Neural progenitor cell (in vitro differentiated cells): ENCODE results near the gene ENTREP3. TPM values are rescaled to one million over a fixed set of nuclear protein-coding genes. Genes with fewer than 3 reads are reported as not detected.
"Not testable (repeated sequence)": the region's sequence is repeated elsewhere in the genome, so short reads cannot be mapped to it uniquely, and the experiment has no call there.

Experiments used
- DNase-seq: peaks from one replicate; pipeline ENCODE4 v3.0.0-alpha.2; 2016; ENCODE audit warnings: low spot score
- H2AFZ ChIP-seq: fragments of 200-600 bp; sonication (generic); replicated peaks from 2 replicates; pipeline ENCODE4 v1.6.1; 2016; ENCODE audit warnings: antibody characterized with exemption
- H3F3A ChIP-seq: fragments of 200-600 bp; sonication (generic); 2 replicates; pipeline ENCODE4 v1.6.1; 2016; ENCODE audit warnings: antibody characterized with exemption, low read depth
- H3K27ac ChIP-seq: fragments of 200-600 bp; sonication (generic); 2 replicates; pipeline ENCODE4 v1.5.1; 2016; ENCODE audit warnings: mild to moderate bottlenecking
- H3K27me3 ChIP-seq: fragments of 200-600 bp; sonication (generic); 2 replicates; pipeline ENCODE4 v1.6.1; 2016; ENCODE audit warnings: mild to moderate bottlenecking, moderate library complexity
- H3K36me3 ChIP-seq: fragments of 200-600 bp; sonication (generic); 2 replicates; pipeline ENCODE4 v1.5.1; 2016
- H3K4me1 ChIP-seq: fragments of 200-600 bp; sonication (generic); 2 replicates; pipeline ENCODE4 v1.6.1; 2016; ENCODE audit warnings: mixed run types
- H3K4me2 ChIP-seq: fragments of 200-600 bp; sonication (generic); 2 replicates; pipeline ENCODE4 v1.6.1; 2016
- H3K4me3 ChIP-seq: fragments of 200-600 bp; sonication (generic); 2 replicates; pipeline ENCODE4 v1.5.1; 2016
- H3K79me2 ChIP-seq: fragments of 200-600 bp; sonication (generic); 2 replicates; pipeline ENCODE4 v1.6.1; 2016; ENCODE audit warnings: low read depth
- H3K9ac ChIP-seq: fragments of 200-600 bp; sonication (generic); 2 replicates; pipeline ENCODE4 v1.6.1; 2016
- H3K9me3 ChIP-seq: fragments of 200-600 bp; sonication (generic); 2 replicates; pipeline ENCODE4 v1.5.1; 2016; ENCODE audit warnings: low read depth
- H4K20me1 ChIP-seq: fragments of 200-600 bp; sonication (generic); 2 replicates; pipeline ENCODE4 v1.6.1; 2016; ENCODE audit warnings: low read depth
- H3K27ac Mint-ChIP-seq: 3 replicates; pipeline ENCODE4 v1.8.0; 2021; ENCODE audit warnings: mixed read lengths
- H3K27me3 Mint-ChIP-seq: 2 replicates; pipeline ENCODE4 v1.8.0; 2022; ENCODE audit warnings: low read depth, mild to moderate bottlenecking, inconsistent platforms, moderate library complexity, mixed read lengths; ENCODE audit not compliant: insufficient read depth
- H3K36me3 Mint-ChIP-seq: 3 replicates; pipeline ENCODE4 v1.8.0; 2021; ENCODE audit warnings: mixed read lengths
- H3K4me1 Mint-ChIP-seq: 3 replicates; pipeline ENCODE4 v1.8.0; 2021; ENCODE audit warnings: mixed read lengths
- H3K4me3 Mint-ChIP-seq: 3 replicates; pipeline ENCODE4 v1.8.0; 2021; ENCODE audit warnings: mild to moderate bottlenecking, moderate library complexity, mixed read lengths
- H3K9me3 Mint-ChIP-seq: 3 replicates; pipeline ENCODE4 v1.8.0; 2020; ENCODE audit warnings: mixed read lengths
- EZH2 ChIP-seq: fragments of 200-600 bp; sonication (generic); IDR thresholded peaks from 2 replicates; pipeline ENCODE4 v1.6.1; 2017; ENCODE audit warnings: antibody characterized with exemption, mild to moderate bottlenecking, moderate library complexity
- EZH2phosphoT487 ChIP-seq: fragments of 200-600 bp; sonication (generic); IDR thresholded peaks from 2 replicates; pipeline ENCODE4 v1.6.1; 2017; ENCODE audit warnings: antibody characterized with exemption
- total RNA-seq: library from RNA; depleted of rRNA; stranded (reverse); fragments of >200 nt; gene quantifications from 2 replicates; pipeline ENCODE4 v1.2.3, GENCODE V29; 2015; ENCODE audit warnings: low replicate concordance
- TF ChIP-seq, protein P1 (sequence below): fragments of 200-600 bp; sonication (generic); IDR thresholded peaks from 2 replicates; pipeline ENCODE4 v1.5.1; 2017; ENCODE audit warnings: antibody characterized with exemption, mild to moderate bottlenecking

ENTREP3 gene
- total RNA-seq, 1 donor from 2014 or later, result 4.8 TPM

DNA sequence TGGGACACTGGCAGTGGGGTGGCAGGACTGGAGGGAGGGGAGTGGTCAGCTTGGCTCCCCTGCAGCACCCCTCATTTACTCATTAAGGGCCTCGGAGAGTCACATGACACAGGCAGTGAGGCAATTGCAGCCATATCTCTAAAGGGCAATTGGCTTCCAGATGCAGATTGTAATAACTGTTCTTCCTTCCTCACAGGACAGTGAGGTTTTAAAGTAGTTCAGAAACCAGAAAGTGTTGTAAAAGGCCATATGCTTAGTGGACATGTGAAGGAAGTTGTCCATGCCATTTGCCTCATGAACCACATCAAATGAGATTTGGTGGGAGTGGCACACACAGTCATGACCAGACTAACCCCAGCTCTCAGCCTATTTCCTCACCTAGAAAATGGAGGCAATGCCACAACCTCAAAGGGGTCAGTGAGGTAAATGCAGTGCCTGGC, 35.7 kb downstream of the ENTREP3 start:
- H3K27me3 Mint-ChIP-seq, result no peaks in the 10 kb centered on the region
- no peaks in the 10 kb centered on the region for H3K27me3 ChIP-seq
- TF ChIP-seq EZH2, result no peak
- peaks cover 33% of the 10 kb centered on the region for H3F3A ChIP-seq
- H3K4me3 ChIP-seq, result peak overlapping the region; percentile 34
- H3K9ac ChIP-seq, result no peak overlapping the region
- peaks cover under 1% of the 10 kb centered on the region for H3K79me2 ChIP-seq
- H3K36me3 Mint-ChIP-seq, result peaks cover 16% of the 10 kb centered on the region
- H4K20me1 ChIP-seq, result no peaks in the 10 kb centered on the region
- no peaks in the 10 kb centered on the region for H3K4me1 ChIP-seq
- peak; percentile 50 for DNase-seq
- H3K27ac ChIP-seq, result no peak overlapping the region
- peak overlapping the region; percentile 65 for H3K4me2 ChIP-seq
- no peaks in the 10 kb centered on the region for H3K9me3 ChIP-seq
- H3K27ac Mint-ChIP-seq, result peak overlapping the region; percentile 11
- peaks cover 14% of the 10 kb centered on the region for H3K4me1 Mint-ChIP-seq
- peak overlapping the region; percentile 65 for H2AFZ ChIP-seq
- H3K4me3 Mint-ChIP-seq, result peak overlapping the region; percentile 3
- no peaks in the 10 kb centered on the region for H3K36me3 ChIP-seq
- H3K9me3 Mint-ChIP-seq, result no peaks in the 10 kb centered on the region

DNA sequence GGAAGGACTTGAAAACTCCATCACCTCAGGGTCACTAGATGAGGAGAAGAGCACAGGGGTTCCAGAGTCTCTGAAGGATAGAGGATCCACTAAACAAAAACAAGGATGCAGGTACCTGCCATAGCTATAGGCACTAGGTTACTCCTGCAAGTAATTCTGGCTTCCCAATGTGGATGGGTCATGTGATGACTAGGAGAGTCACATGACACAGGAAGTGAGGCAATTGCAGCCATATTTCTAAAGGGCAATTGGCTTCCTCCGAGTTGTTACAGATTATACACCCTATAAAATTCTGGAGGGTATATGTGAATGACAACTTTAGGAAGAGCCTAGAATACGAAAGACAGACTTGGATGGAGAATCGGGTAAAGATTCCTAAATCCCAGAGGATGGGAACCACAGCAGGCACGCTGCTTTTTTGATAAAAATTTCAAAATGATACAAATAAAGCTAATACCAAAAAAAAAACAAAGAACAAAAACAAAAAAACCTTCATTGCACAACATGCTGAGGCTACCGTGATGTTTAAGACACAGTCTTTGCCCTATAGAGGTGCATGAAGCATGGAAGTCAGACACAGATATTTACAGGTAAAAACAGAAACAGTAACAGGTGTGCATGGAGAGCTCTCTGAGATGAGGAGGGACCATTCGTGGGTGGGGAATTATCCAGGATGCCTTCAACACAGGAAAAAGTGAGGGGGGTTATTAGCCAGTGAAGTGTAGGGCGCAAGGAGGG, 36.3 kb downstream of the ENTREP3 start:
- Mint-ChIP-seq H3K27ac (peak overlapping the region; percentile 11), H3K27me3 (no peaks in the 10 kb centered on the region), H3K4me3 (peak overlapping the region; percentile 24), H3K36me3 (peaks cover 14% of the 10 kb centered on the region), H3K4me1 (peaks cover 10% of the 10 kb centered on the region), H3K9me3 (no peaks in the 10 kb centered on the region)
- Histone ChIP-seq H2AFZ (peak overlapping the region; percentile 65), H3K4me3 (peak overlapping the region; percentile 34), H3K4me2 (peak overlapping the region; percentile 65), H3K4me1 (no peaks in the 10 kb centered on the region), H3K9ac (no peak overlapping the region), H3K36me3 (no peaks in the 10 kb centered on the region), H3K27ac (no peak overlapping the region), H3F3A (peaks cover 27% of the 10 kb centered on the region), H3K27me3 (no peaks in the 10 kb centered on the region), H3K9me3 (no peaks in the 10 kb centered on the region), H4K20me1 (no peaks in the 10 kb centered on the region), H3K79me2 (no peaks in the 10 kb centered on the region)
- peak; percentile 78 for DNase-seq
- TF ChIP-seq, protein P1, sequence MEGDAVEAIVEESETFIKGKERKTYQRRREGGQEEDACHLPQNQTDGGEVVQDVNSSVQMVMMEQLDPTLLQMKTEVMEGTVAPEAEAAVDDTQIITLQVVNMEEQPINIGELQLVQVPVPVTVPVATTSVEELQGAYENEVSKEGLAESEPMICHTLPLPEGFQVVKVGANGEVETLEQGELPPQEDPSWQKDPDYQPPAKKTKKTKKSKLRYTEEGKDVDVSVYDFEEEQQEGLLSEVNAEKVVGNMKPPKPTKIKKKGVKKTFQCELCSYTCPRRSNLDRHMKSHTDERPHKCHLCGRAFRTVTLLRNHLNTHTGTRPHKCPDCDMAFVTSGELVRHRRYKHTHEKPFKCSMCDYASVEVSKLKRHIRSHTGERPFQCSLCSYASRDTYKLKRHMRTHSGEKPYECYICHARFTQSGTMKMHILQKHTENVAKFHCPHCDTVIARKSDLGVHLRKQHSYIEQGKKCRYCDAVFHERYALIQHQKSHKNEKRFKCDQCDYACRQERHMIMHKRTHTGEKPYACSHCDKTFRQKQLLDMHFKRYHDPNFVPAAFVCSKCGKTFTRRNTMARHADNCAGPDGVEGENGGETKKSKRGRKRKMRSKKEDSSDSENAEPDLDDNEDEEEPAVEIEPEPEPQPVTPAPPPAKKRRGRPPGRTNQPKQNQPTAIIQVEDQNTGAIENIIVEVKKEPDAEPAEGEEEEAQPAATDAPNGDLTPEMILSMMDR, result no peak
- TF ChIP-seq EZH2, result no peak
- TF ChIP-seq EZH2phosphoT487, result no peak

DNA sequence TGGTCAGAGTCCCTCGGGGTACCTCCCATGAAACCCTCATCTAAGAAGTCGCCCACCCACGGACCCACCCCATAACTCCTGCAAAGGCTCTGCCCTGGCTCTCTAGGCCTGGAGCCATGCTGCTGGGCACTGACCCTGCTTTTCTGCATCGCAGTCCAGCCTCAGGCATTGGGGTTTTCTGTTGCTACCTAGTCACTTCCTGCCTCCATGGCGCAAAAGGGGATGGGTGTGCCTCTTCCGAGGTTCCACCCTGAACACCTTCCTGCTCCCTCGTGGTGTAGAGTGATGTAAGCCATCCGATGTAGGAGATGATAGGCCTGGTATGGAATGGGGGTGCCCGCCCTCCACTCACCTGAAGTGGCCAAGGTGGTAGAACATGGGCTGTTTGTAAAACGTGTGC, 40.6 kb downstream of the ENTREP3 start:
- H3K9me3 Mint-ChIP-seq, H4K20me1 ChIP-seq, H3K9me3 ChIP-seq, H3K27ac Mint-ChIP-seq, H3F3A ChIP-seq, H3K36me3 Mint-ChIP-seq, DNase-seq, H3K4me1 ChIP-seq, H3K27me3 Mint-ChIP-seq, H3K27ac ChIP-seq, H3K79me2 ChIP-seq, H3K4me2 ChIP-seq, H3K4me3 Mint-ChIP-seq, H3K9ac ChIP-seq, H3K4me3 ChIP-seq, H2AFZ ChIP-seq, H3K36me3 ChIP-seq, H3K27me3 ChIP-seq: not testable (repeated sequence)
- H3K4me1 Mint-ChIP-seq, result peaks cover 19% of the 10 kb centered on the region

DNA sequence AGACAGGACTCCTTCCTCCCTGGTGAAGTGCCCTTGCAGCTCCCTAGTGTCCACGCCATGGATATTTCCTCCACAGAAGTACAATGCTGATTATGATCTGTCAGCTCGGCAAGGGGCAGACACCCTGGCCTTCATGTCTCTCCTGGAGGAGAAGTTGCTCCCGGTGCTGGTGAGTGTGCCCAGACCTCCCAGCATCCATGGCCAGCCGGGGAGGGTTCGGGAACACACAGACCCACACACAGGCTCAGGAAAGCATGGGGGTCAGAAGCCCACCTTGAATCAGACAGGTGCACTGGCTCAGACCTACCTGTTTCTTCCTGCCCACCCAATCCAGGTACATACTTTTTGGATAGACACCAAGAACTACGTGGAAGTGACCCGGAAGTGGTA, 43.2 kb downstream of the ENTREP3 start:
- H2AFZ ChIP-seq, H3K36me3 ChIP-seq, H3K79me2 ChIP-seq, H3K27ac Mint-ChIP-seq, H3K27ac ChIP-seq, H3K4me3 Mint-ChIP-seq, H3K36me3 Mint-ChIP-seq, H3K4me2 ChIP-seq, H3K9me3 Mint-ChIP-seq, DNase-seq, H3K27me3 ChIP-seq, H4K20me1 ChIP-seq, H3K9ac ChIP-seq, H3K4me3 ChIP-seq, H3K9me3 ChIP-seq: not testable (repeated sequence)
- Histone ChIP-seq H3K4me1 (peaks cover 17% of the 10 kb centered on the region), H3F3A (peaks cover 32% of the 10 kb centered on the region)
- H3K27me3 Mint-ChIP-seq, result peaks cover 18% of the 10 kb centered on the region
- peaks cover 29% of the 10 kb centered on the region for H3K4me1 Mint-ChIP-seq

DNA sequence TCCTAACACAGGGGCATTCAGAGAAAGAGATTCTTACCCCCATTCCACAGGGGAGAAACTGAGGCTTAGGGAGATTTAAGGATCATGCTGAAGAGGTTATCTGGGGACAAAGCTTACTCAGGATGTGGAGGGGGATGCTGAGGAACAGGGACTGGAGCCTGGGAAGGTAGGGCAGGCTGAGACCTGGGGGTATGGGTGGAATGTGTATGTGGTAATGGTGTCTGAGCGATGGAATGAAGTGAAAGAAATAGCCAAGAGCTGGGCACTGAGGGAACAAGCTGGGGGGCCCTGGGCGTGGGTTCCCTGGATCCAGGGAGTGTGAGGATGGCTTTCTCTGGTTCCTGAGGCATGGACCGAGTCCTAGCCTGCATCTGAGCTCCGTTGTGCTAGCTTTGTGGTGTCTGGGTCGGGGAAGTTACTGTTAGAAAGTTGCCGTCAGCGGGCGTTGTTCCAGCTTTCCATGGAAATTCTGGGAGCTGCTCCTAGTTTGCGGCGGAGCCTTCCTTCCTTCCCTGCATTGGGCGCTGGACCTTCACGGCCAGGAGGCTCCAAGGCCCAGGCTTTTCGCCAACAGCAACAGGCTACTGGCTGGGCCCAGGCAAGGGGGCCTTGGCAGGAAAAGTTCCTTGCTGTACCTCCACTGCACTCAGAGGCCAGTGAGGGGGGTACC, 43.8 kb downstream of the ENTREP3 start:
- H3K4me3 Mint-ChIP-seq, H4K20me1 ChIP-seq, H2AFZ ChIP-seq, DNase-seq, H3K9ac ChIP-seq, H3K9me3 ChIP-seq, H3K4me3 ChIP-seq, H3K79me2 ChIP-seq, H3K27ac ChIP-seq, H3K36me3 Mint-ChIP-seq, H3K9me3 Mint-ChIP-seq, H3K4me2 ChIP-seq, H3K36me3 ChIP-seq, H3K27ac Mint-ChIP-seq, H3K27me3 ChIP-seq: not testable (repeated sequence)
- Histone ChIP-seq H3K4me1 (peaks cover 22% of the 10 kb centered on the region), H3F3A (peaks cover 37% of the 10 kb centered on the region)
- Mint-ChIP-seq H3K27me3 (peaks cover 23% of the 10 kb centered on the region), H3K4me1 (peaks cover 33% of the 10 kb centered on the region)
